Activated CD4-positive, alpha-beta T cell treated with anti-CD3 and anti-CD28 coated beads, Interleukin-10, Interleukin-2, amounts not matched to agents 100 ng/mL and 50 ng/mL, durations not matched to agents 16 hours and 8 hours (primary cell): Measurements from ENCODE around the gene DIP2C.
A peak's percentile ranks its signal among the peaks of the same experiment; 100 is the strongest.
"Not testable (repeated sequence)": the region's sequence is repeated elsewhere in the genome, so short reads cannot be mapped to it uniquely, and the experiment has no call there.

Experiments
- DNase-seq: peaks from one replicate; pipeline ENCODE4 v3.0.0-alpha.2; 2020

DIP2C gene

DNA sequence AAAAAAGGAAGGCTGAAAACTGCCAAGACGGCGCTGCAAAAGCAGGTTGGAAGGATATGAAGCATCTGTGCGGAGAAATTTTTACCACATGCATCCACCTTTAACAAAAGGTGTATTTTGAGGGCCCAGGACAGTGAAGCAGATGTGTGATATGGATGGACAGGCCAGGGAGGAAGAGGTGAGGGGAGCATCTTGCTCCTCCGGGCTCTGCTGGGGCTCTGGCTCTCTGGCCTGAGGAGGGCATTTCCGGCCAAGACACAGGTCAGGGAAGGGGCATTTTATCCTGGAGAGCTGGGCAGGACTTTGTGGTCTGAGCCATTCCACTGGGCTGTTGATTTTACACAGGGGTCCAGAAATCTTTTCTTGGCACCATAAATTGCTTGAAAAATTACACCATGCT lies 379.1 kb downstream of the DIP2C start:
- DNase-seq = no peak

- no peak for DNase-seq
Measured at GRCh38 chr10:308572-309085, 380.8 kb downstream of the DIP2C start.

DNA sequence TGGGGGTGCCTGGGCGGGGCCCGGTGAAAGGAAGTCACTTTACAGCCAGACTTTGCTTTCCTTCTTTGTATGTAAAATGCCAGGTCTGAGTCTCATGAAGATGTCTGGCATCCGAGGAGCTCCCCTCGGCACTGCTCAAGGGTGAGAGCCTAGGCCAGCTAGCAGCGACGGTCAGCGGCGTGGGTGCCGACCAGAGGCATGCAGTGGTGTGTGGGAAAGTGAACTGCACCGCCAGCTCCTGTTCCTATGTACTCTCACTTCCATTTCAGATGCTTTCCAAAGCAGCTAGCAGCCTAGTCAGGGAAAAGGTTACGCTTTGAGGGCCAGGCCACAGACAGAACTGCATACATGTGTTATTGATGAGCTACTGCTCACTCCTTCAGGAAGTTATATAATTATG lies 381.4 kb downstream of the DIP2C start:
- no peak for DNase-seq

DNA sequence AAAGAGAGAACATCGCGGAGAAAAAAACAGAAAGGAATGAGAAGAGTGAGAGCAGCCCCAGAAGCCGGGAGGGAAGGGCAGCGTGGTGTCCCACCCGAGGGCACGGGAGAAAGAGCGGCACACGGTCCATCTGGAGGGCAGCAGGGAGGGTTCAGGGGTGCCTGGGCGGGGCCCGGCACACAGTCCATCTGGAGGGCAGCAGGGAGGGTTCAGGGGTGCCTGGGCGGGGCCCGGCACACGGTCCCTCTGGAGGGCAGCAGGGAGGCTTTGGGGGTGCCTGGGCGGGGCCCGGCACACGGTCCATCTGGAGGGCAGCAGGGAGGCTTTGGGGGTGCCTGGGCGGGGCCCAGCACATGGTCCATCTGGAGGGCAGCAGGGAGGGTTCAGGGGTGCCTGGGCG lies 381.8 kb downstream of the DIP2C start:
- no peak for DNase-seq

GRCh38 chr10:306675-307185 lies 382.7 kb downstream of the DIP2C start:
- DNase-seq = no peak

GRCh38 chr10:306007-306674 lies 383.3 kb downstream of the DIP2C start:
- DNase-seq = no peak

DNA sequence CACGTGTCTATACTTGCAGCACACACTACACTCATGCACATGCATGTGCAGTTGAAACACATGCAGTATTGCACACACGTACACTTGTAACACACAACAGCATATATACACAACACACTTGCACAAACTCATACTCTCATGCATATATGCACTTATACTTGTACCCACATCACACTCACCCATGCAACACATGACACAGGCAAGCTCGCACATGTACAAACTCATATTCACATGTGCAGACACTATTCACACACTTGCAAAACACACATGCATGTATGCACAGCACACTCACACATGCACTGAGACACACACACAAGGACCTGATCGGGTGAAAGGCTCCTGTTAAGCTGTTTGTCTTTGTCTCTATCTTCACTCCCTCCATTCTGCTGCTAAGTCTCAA lies 384.4 kb downstream of the DIP2C start:
- DNase-seq = no peak

DNA sequence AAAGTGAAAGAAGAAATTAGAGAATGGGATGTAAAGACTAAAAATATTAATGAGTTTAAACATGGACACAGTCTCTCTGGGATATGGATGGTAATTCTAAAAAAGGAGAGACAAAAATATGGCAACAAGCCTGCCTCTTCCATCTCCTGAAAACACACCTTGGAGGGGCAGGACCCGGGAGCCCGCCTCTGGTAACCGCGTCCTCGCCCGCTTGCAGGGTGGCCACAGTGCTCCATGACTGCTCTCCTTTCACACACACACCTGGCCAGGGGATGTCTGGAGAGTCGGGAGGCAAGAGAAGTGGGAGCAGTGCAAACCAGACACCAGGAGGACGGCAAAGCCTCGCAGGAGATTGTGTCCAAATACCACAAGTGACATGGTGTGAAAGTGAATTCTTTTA lies 387.9 kb downstream of the DIP2C start:
- DNase-seq = no peak

- DNase-seq = not testable (repeated sequence)
Measured at GRCh38 chr10:300580-300979, 388.9 kb downstream of the DIP2C start.

DNA sequence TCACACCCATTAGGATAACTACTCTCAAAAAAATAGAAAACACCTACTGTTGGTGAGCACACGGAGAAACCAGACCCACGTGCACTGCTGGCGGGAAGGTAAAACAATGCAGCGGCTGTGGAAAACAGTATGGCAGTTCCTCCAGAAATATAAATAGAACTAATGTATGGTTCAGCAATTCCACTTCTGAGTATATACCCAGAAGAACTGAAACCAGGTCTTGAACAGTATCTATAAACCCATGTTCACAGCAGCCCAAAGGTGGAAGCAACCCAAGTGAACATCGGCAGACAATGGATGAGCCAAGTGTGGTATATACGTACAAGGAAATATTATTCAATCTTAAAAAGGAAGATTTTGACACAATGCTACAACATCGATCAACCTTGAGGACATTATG lies 389.5 kb downstream of the DIP2C start:
- no peak for DNase-seq

GRCh38 chr10:299512-299911 lies 390.0 kb downstream of the DIP2C start:
- no peak for DNase-seq

GRCh38 chr10:298033-298432 lies 391.4 kb downstream of the DIP2C start:
- DNase-seq = no peak

- no peak for DNase-seq
Measured at GRCh38 chr10:297567-297966, 391.9 kb downstream of the DIP2C start.

DNA sequence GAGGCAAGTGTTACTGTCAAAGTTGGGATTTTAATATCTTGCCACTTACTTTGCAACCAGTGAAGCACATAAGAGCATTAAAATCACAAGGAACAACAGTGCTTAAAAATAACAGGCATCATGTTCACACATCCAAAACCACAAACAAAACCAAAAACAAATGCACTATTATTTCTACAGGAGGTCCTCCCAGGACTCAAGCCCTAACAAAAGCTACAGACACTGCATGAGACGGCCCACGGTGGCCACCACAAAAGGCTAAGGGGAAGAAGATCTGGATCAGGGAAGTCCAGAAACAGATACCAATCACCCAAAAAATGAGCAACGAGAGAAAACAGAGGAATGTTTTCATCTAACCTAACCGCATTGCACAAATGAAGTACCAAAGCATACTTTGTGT lies 395.8 kb downstream of the DIP2C start:
- no peak for DNase-seq

DNA sequence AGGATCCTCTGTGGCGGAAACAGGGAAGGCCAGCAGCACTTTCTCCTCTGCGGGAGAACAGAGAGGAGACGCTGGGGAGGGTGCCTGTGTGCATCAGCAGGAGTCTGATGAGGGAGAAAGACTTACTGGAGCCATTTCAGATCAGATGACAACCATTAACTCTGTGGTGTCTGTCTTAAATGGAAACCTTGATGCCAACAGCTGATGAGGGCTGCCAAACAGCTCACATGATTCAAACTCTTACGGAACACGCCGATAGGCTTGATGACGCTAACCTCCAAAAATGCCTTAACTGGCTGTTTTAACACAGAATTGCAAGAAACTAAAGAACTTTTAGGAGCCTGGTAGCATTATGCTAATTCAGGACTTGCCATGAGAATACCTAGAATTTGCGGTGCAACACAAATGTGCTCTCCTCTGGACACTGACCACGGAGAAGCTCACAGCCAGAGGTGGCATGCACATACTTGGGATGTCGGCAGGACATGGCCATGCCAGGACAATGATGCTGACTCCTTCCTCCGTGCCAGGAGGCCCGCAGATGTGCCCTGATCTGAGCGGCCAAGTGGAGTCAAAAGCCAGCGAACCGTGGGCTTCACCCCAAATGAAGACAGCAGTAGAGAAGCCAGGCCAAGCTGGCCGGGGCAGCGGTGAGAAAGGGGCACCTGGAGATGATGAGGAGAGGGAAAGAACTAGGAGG lies 399.3 kb downstream of the DIP2C start:
- no peak for DNase-seq

DNA sequence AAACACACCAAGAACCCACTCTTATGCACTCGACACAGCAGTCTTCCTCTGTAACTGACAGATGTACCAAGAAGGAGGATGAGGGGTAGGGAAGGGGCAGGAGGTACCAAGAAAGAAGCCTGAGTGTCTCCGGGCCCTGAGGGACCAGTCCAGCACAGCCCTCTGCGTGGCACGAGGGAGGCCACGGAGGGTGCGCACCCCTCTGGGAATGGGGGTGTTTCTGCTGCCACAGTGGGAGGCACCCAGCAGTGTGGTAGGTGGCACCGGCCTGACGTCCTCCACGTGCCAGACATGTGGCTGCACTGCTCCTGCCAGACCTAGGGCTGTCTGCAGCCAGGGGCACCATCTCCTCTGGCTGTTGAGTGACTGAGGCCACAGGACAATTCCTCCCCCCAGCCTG lies 399.9 kb downstream of the DIP2C start:
- DNase-seq = no peak

GRCh38 chr10:288316-289200 lies 400.9 kb downstream of the DIP2C start:
- no peak for DNase-seq

- DNase-seq = no peak
Measured at GRCh38 chr10:287814-288213, 401.7 kb downstream of the DIP2C start.

- DNase-seq = no peak
Measured at GRCh38 chr10:287026-287709, 402.3 kb downstream of the DIP2C start.

DNA sequence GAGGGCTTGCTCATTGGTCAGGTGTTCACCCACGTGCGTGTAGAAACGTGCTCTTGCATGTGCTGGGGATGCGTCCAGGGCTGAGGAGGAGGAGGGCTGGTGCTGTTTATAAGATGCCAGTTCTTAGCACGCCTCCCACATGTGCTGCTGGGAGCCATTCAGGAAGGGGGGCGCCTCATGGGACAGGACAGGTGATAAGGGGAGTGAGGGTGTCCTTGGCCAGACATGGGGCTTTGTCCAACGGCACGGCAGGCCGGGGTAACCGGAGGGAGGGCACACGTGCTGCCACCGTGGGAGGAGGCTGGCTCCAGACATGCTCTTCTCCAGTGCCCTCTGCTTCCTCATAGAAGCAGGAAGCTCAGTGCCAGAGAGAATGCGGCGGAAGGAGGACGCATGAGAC lies 404.3 kb downstream of the DIP2C start:
- no peak for DNase-seq

DNA sequence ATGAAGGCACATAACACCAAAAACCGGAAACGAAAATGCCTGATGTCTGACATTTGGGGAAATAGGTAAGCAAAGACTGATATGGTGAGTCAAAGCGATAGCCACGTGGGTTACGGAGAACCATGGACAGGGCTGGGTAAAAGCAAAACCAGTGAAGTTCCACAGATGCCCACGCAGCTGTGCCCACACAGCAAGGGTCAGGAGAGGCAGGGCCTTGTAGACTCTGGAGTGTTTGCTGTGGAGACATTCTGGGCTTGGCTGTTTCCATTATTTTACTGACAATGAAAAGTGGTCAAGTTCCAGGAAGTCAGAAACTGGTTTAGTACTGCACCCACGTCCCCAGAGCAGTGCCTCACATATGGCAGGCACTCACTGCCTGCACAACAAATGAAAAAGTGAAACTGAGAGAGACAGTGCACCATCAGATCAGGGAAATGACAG lies 405.5 kb downstream of the DIP2C start:
- DNase-seq = peak; percentile 85

GRCh38 chr10:283140-283479 lies 406.4 kb downstream of the DIP2C start:
- no peak for DNase-seq
